Activated CD4-positive, CD25-positive, alpha-beta regulatory T cell treated with anti-CD3 and anti-CD28 coated beads, Interleukin-2, amount 50 U/mL, for 16 hours (primary cell): ENCODE measurements around the gene BABAM2.
"Not testable (repeated sequence)": the region's sequence is repeated elsewhere in the genome, so short reads cannot be mapped to it uniquely, and the experiment has no call there.

Experiments
- DNase-seq: peaks from one replicate; pipeline ENCODE4 v3.0.0-alpha.2; 2020; ENCODE audit warnings: low read depth, low spot score

The BABAM2 gene

GRCh38 chr2:28240937-28241336 lies 350.4 kb downstream of the BABAM2 start:
- DNase-seq = no peak

- no peak for DNase-seq
Measured at GRCh38 chr2:28247290-28247689, 356.8 kb downstream of the BABAM2 start.

- DNase-seq = no peak
Measured at GRCh38 chr2:28247734-28248133, 357.2 kb downstream of the BABAM2 start.

GRCh38 chr2:28248511-28248910 lies 358.0 kb downstream of the BABAM2 start:
- no peak for DNase-seq

- DNase-seq = no peak
Measured at GRCh38 chr2:28250006-28250405, 359.5 kb downstream of the BABAM2 start.

- DNase-seq = no peak
Measured at GRCh38 chr2:28251337-28251736, 360.8 kb downstream of the BABAM2 start.

- no peak for DNase-seq
Measured at GRCh38 chr2:28252311-28252710, 361.8 kb downstream of the BABAM2 start.

GRCh38 chr2:28253543-28253942 lies 363.0 kb downstream of the BABAM2 start:
- DNase-seq = no peak

- DNase-seq = not testable (repeated sequence)
Measured at GRCh38 chr2:28255231-28255630, 364.7 kb downstream of the BABAM2 start.

GRCh38 chr2:28257182-28257581 lies 366.7 kb downstream of the BABAM2 start:
- DNase-seq = no peak

- not testable (repeated sequence) for DNase-seq
Measured at GRCh38 chr2:28259226-28259625, 368.7 kb downstream of the BABAM2 start.

GRCh38 chr2:28263690-28264089 lies 373.2 kb downstream of the BABAM2 start:
- DNase-seq = no peak

GRCh38 chr2:28267282-28267681 lies 376.8 kb downstream of the BABAM2 start:
- no peak for DNase-seq

GRCh38 chr2:28268386-28268785 lies 377.9 kb downstream of the BABAM2 start:
- no peak for DNase-seq

GRCh38 chr2:28269019-28269784 lies 378.7 kb downstream of the BABAM2 start:
- DNase-seq = no peak

- DNase-seq = no peak
Measured at GRCh38 chr2:28270456-28271152, 380.1 kb downstream of the BABAM2 start.

GRCh38 chr2:28271231-28271918 lies 380.8 kb downstream of the BABAM2 start:
- no peak for DNase-seq

- no peak for DNase-seq
Measured at GRCh38 chr2:28271919-28272250, 381.4 kb downstream of the BABAM2 start.

- no peak for DNase-seq
Measured at GRCh38 chr2:28273751-28274150, 383.2 kb downstream of the BABAM2 start.

- no peak for DNase-seq
Measured at GRCh38 chr2:28274911-28275685, 384.6 kb downstream of the BABAM2 start.

- peak; percentile 2 for DNase-seq
Measured at GRCh38 chr2:28276076-28276618, 385.6 kb downstream of the BABAM2 start.

- no peak for DNase-seq
Measured at GRCh38 chr2:28276807-28277206, 386.3 kb downstream of the BABAM2 start.
